Measurements from ENCODE around the gene MTSS2.

The MTSS2 gene

GRCh38 chr16:70670175-70670574 lies 15.7 kb downstream of the MTSS2 start:
- Histone ChIP-seq H3K9ac (ENCODE audit: low read depth, low read length) (no peak overlapping the region), H3K27me3 (ENCODE audit: insufficient read depth, low read length) (no peaks in the 10 kb centered on the region), H3K36me3 (ENCODE audit: insufficient read depth, low read depth, low read length) (peaks cover 65% of the 10 kb centered on the region), H3K4me3 (ENCODE audit: low read length) (no peak overlapping the region), H3K27ac (ENCODE audit: low read length) (no peak overlapping the region), H3K4me1 (ENCODE audit: insufficient read depth, low read length) (no peaks in the 10 kb centered on the region), H3K9me3 (ENCODE audit: insufficient read depth, low read depth, low read length) (peaks cover 4% of the 10 kb centered on the region; the same call in 1 of the 2 replicates)

DNA sequence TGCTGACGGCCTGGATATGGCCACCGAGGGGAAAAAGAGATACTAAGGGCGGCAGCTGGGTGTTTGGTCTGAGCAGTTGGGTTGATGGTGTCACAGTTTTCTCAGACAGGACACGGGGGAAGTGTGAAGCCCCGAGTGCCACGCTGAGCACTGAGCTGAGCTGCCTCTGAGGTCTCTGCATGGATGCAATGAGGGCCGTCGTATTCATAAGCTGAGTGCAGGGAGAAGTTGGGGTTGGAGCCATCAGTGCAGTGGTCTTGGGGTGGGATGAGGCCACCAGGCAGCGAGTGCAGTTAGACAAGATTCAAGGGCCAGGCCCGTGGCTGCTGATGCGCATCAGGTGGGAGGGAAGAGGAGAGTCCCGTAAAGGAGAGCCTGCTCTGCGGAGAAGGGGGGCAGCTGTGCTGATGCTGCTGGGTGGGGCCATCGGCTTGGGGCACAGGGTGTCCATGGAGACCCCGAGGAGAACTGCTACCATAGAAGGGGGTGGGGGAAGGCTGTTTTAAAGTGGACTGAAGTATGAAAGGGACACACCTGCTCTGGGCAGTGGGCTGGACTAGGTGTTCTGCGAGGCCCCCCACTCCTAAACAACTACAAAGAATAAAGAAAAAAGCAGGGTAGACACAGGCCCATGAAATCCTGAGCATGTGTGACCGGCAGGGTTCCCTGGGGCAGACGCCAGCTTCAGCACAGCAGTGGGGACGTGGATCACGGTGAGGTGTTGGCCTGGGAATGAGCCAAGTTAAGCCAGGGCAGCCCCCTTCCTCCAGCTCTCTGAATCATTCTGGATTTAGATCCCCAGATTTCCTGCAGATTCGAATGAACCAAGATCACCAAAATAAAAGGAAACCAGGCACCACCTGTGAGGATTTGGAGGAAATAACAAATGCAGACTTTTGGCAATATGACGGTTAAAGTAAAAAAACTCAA lies 19.8 kb downstream of the MTSS2 start:
- Histone ChIP-seq H3K27me3 (ENCODE audit: insufficient read depth, low read length) (no peaks in the 10 kb centered on the region), H3K9ac (ENCODE audit: low read depth, low read length) (no peak overlapping the region), H3K9me3 (ENCODE audit: insufficient read depth, low read depth, low read length) (peaks cover 4% of the 10 kb centered on the region; the same call in 1 of the 2 replicates), H3K4me3 (ENCODE audit: low read length) (no peak overlapping the region), H3K4me1 (ENCODE audit: insufficient read depth, low read length) (no peaks in the 10 kb centered on the region), H3K27ac (ENCODE audit: low read length) (no peak overlapping the region), H3K36me3 (ENCODE audit: insufficient read depth, low read depth, low read length) (peaks cover 43% of the 10 kb centered on the region)

- Histone ChIP-seq H3K27ac (ENCODE audit: low read length) (no peak overlapping the region), H3K9me3 (ENCODE audit: insufficient read depth, low read depth, low read length) (peaks cover 4% of the 10 kb centered on the region; the same call in 1 of the 2 replicates), H3K36me3 (ENCODE audit: insufficient read depth, low read depth, low read length) (peaks cover 36% of the 10 kb centered on the region), H3K9ac (ENCODE audit: low read depth, low read length) (no peak overlapping the region), H3K4me3 (ENCODE audit: low read length) (no peak overlapping the region), H3K4me1 (ENCODE audit: insufficient read depth, low read length) (peaks cover 3% of the 10 kb centered on the region; the same call in 1 of the 2 replicates), H3K27me3 (ENCODE audit: insufficient read depth, low read length) (no peaks in the 10 kb centered on the region)
Measured at GRCh38 chr16:70665113-70665694, 20.6 kb downstream of the MTSS2 start.

DNA sequence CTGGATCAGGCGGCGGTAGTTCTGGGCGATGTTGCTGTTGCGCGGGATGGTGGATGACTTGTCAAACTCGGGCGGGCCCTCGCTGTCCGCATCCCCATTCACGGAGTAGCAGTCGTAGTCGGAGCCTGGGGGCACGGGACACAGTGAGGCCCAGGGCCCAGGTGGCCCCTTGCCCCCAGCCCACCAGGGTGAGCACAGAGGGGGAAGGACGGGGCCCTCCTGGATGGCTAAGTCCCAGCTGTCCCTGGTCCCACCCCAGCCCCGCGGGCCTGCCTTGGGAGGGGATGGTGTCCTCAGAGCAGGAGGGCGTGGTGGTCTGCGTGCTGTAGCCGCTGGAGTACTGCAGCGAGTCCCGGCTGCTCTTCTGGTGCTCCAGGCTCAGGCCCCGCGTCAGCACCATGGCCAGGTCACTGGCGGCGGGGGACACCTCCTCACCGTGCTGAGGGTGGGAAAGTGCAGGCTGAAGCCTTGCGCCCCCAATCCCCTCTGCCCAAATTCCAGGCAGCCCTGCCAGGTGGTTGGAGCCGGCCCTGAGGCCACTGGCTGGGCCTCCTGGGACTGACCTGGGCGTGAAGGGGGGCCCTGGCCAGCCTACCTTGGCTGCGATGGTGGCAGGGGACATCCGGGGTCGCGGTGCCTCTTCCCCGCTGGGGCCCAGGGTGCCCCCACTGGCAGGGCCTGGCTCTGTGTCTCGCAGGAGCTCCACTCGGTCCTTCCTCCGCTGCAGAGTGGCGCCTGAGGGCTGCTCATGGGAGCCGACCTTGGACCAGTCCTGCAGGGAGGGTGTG lies 21.3 kb downstream of the MTSS2 start:
- no peak overlapping the region for H3K4me3 ChIP-seq (ENCODE audit: low read length)
- no peak overlapping the region for H3K27ac ChIP-seq (ENCODE audit: low read length)
- H3K9me3 ChIP-seq (ENCODE audit: insufficient read depth, low read depth, low read length) = peaks cover 4% of the 10 kb centered on the region; the same call in 1 of the 2 replicates
- H3K27me3 ChIP-seq (ENCODE audit: insufficient read depth, low read length) = no peaks in the 10 kb centered on the region
- no peak overlapping the region for H3K9ac ChIP-seq (ENCODE audit: low read depth, low read length)
- H3K36me3 ChIP-seq (ENCODE audit: insufficient read depth, low read depth, low read length) = peaks cover 30% of the 10 kb centered on the region
- H3K4me1 ChIP-seq (ENCODE audit: insufficient read depth, low read length) = peaks cover 4% of the 10 kb centered on the region; the same call in 1 of the 2 replicates

DNA sequence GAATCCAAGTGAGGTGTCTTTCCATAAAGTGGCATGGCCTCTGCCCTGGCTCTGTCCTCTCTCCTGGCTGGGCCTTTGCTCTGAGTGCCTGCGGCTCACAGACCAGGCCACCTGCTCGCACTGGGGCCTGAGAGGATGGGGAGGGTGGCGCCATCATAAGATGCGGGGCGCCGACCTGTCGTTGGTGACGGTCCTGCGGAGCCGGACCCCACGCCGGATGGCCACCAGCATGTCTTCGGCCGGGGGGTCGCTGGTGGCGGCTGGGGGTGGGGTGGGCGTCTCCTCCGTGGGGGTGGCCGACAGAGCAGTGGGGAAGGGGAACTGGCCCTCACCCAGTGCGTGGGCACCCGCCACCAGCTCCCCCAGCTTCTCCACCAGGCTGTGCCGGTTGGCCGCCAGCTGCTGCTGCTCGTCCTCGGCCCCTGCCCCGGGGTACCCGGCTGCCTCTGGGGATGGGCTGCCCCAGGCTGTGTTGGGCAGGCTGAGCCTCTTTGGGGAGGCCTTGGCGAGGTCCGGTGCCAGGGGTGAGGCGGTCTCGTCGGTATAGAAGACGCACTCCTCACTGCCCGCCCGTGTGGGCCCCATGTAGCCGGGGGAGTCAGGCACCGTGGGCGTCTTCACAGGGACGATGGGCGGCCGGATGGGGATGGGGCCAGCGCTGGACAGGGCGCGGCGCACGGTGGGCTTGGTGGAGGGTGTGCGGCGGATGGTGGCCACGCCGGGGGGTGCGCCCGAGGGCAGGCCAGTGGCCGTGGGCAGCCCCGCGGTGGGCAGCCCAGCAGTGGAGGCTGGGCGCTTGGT lies 22.1 kb downstream of the MTSS2 start:
- H3K27me3 ChIP-seq (ENCODE audit: insufficient read depth, low read length) = no peaks in the 10 kb centered on the region
- peaks cover 2% of the 10 kb centered on the region; the same call in 1 of the 2 replicates for H3K9me3 ChIP-seq (ENCODE audit: insufficient read depth, low read depth, low read length)
- no peak overlapping the region for H3K4me3 ChIP-seq (ENCODE audit: low read length)
- H3K27ac ChIP-seq (ENCODE audit: low read length) = no peak overlapping the region
- peaks cover 24% of the 10 kb centered on the region for H3K36me3 ChIP-seq (ENCODE audit: insufficient read depth, low read depth, low read length)
- H3K4me1 ChIP-seq (ENCODE audit: insufficient read depth, low read length) = peaks cover 4% of the 10 kb centered on the region; the same call in 1 of the 2 replicates
- no peak overlapping the region for H3K9ac ChIP-seq (ENCODE audit: low read depth, low read length)

DNA sequence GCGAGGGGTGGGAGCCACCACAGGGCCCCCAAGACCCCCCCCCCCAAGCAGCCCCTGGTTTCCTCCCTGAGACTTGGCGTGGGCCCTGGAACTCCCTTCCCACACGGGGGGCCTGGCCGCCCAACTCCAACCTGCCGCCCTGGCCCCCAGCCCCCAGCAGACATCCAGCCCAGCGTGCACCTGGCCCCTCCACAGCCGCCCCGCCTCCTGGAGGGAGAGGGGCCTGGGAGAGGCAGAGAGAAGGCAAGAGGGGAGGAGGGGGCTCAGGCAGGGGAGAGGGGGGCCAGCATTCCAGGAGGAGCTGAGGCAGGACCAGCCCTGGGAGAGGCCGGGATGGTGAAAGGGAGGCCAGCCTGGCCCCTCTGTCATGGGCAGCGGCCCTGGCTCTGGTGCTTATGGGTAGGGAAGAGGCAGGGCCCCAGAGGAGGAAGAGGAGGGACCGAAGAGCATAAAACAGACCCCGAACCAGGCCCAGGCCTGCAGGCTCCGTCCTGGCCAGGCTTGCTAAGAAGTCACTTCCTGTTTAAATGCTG lies 22.8 kb downstream of the MTSS2 start:
- Histone ChIP-seq H3K4me1 (ENCODE audit: insufficient read depth, low read length) (peaks cover 4% of the 10 kb centered on the region; the same call in 1 of the 2 replicates), H3K9me3 (ENCODE audit: insufficient read depth, low read depth, low read length) (no peaks in the 10 kb centered on the region), H3K9ac (ENCODE audit: low read depth, low read length) (no peak overlapping the region), H3K4me3 (ENCODE audit: low read length) (no peak overlapping the region), H3K27ac (ENCODE audit: low read length) (no peak overlapping the region), H3K36me3 (ENCODE audit: insufficient read depth, low read depth, low read length) (peaks cover 17% of the 10 kb centered on the region), H3K27me3 (ENCODE audit: insufficient read depth, low read length) (no peaks in the 10 kb centered on the region)

- Histone ChIP-seq H3K4me3 (ENCODE audit: low read length) (no peak overlapping the region), H3K27me3 (ENCODE audit: insufficient read depth, low read length) (no peaks in the 10 kb centered on the region), H3K9me3 (ENCODE audit: insufficient read depth, low read depth, low read length) (no peaks in the 10 kb centered on the region), H3K36me3 (ENCODE audit: insufficient read depth, low read depth, low read length) (peaks cover 15% of the 10 kb centered on the region), H3K9ac (ENCODE audit: low read depth, low read length) (no peak overlapping the region), H3K27ac (ENCODE audit: low read length) (no peak overlapping the region), H3K4me1 (ENCODE audit: insufficient read depth, low read length) (peaks cover 4% of the 10 kb centered on the region; the same call in 1 of the 2 replicates)
Measured at GRCh38 chr16:70661918-70662641, 23.8 kb downstream of the MTSS2 start.

DNA sequence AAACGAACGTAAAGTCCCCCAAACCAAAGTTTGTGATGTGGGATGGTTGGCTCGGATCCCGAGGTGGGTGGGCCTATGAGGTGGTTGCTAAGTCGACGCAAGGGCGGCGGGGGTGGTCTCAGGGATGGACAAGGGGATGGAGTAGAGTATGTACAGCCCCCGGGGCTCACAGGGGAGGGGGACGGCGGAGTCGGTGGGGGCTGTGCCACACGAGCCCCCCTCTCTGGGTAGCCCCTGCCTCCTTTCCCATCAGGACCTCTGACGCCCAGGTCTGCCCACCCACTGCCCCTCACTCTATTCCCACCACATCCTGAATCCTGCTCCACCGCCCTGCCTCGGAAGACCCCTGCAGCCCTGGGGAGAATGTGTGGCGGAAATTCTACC lies 24.3 kb downstream of the MTSS2 start:
- no peak overlapping the region for H3K9ac ChIP-seq (ENCODE audit: low read depth, low read length)
- H3K4me3 ChIP-seq (ENCODE audit: low read length) = no peak overlapping the region
- peaks cover 4% of the 10 kb centered on the region; the same call in 1 of the 2 replicates for H3K4me1 ChIP-seq (ENCODE audit: insufficient read depth, low read length)
- no peaks in the 10 kb centered on the region for H3K9me3 ChIP-seq (ENCODE audit: insufficient read depth, low read depth, low read length)
- no peak overlapping the region for H3K27ac ChIP-seq (ENCODE audit: low read length)
- no peaks in the 10 kb centered on the region for H3K27me3 ChIP-seq (ENCODE audit: insufficient read depth, low read length)
- peaks cover 11% of the 10 kb centered on the region for H3K36me3 ChIP-seq (ENCODE audit: insufficient read depth, low read depth, low read length)

- H3K36me3 ChIP-seq (ENCODE audit: insufficient read depth, low read depth, low read length) = peaks cover 7% of the 10 kb centered on the region
- H3K9ac ChIP-seq (ENCODE audit: low read depth, low read length) = no peak overlapping the region
- no peaks in the 10 kb centered on the region for H3K27me3 ChIP-seq (ENCODE audit: insufficient read depth, low read length)
- H3K27ac ChIP-seq (ENCODE audit: low read length) = no peak overlapping the region
- peaks cover 4% of the 10 kb centered on the region; the same call in 1 of the 2 replicates for H3K4me1 ChIP-seq (ENCODE audit: insufficient read depth, low read length)
- no peak overlapping the region for H3K4me3 ChIP-seq (ENCODE audit: low read length)
- H3K9me3 ChIP-seq (ENCODE audit: insufficient read depth, low read depth, low read length) = no peaks in the 10 kb centered on the region
Measured at GRCh38 chr16:70660672-70661350, 25.0 kb downstream of the MTSS2 start.

All from iPS-20b (cell line).